Measurements from ENCODE around the gene TENM4.

TENM4 gene

DNA sequence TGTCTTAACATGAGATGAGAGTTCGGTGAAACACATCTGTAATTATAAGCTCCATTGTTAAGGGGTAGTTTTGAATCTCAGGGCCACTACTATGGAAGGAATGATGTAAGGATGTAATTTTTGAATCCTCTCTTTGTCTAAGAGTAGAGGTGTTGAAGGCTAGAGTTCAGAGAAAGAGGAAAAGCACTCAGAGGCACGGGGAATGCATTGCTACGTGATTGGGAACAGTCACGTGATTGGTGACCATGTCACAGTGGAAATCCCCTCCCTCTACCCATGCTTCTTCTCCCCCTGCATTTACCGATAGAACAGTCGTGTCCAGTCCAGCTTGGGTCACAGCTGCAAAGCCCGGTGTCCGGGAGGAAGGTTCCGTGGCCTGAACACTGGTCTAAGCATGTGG, 635.8 kb downstream of the TENM4 start:
- H3K36me3 ChIP-seq (replicated peaks): no peaks in the 10 kb centered on the region
- H3K27me3 ChIP-seq (replicated peaks): no peaks in the 10 kb centered on the region
- no peak overlapping the region for H3K27ac ChIP-seq
- in situ Hi-C loops (cut with HindIII; ENCODE audit: low pct_ligation_motif_present, low sequenced_read_pairs): no loop called here
- TF ChIP-seq, protein P1, sequence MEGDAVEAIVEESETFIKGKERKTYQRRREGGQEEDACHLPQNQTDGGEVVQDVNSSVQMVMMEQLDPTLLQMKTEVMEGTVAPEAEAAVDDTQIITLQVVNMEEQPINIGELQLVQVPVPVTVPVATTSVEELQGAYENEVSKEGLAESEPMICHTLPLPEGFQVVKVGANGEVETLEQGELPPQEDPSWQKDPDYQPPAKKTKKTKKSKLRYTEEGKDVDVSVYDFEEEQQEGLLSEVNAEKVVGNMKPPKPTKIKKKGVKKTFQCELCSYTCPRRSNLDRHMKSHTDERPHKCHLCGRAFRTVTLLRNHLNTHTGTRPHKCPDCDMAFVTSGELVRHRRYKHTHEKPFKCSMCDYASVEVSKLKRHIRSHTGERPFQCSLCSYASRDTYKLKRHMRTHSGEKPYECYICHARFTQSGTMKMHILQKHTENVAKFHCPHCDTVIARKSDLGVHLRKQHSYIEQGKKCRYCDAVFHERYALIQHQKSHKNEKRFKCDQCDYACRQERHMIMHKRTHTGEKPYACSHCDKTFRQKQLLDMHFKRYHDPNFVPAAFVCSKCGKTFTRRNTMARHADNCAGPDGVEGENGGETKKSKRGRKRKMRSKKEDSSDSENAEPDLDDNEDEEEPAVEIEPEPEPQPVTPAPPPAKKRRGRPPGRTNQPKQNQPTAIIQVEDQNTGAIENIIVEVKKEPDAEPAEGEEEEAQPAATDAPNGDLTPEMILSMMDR (IDR thresholded peaks at IDR 0.05; ENCODE audit: low read depth, low read length, missing control alignments): no peak
- no peak for DNase-seq
- H3K4me3 ChIP-seq (ENCODE audit: low read depth, low read length): no peak overlapping the region

DNA sequence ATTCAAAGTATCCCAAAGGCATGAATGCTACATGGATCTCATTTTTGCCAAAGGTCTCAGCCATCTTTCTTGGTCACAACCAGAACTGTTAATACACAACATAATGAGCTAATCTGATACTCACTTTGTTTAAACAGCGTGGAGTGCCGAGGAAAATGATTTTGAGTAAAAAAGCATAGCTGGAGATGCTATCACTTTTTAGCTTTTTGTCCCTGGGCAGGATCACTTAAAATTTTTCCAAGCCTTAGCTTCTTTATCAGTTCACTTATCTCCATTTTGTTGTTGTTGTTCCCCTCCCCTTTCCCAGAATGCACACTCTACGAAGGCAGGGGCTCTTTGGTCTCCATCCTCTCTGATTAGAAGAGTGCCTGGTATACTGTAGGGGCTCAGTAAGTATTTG, 636.8 kb downstream of the TENM4 start:
- TF ChIP-seq, protein P1 (IDR thresholded peaks at IDR 0.05; ENCODE audit: low read depth, low read length, missing control alignments): no peak
- H3K36me3 ChIP-seq (replicated peaks): no peaks in the 10 kb centered on the region
- in situ Hi-C loops (cut with HindIII; ENCODE audit: low pct_ligation_motif_present, low sequenced_read_pairs): no loop called here
- no peak overlapping the region for H3K27ac ChIP-seq
- H3K4me3 ChIP-seq (ENCODE audit: low read depth, low read length): no peak overlapping the region
- DNase-seq: no peak
- no peaks in the 10 kb centered on the region for H3K27me3 ChIP-seq (replicated peaks)

DNA sequence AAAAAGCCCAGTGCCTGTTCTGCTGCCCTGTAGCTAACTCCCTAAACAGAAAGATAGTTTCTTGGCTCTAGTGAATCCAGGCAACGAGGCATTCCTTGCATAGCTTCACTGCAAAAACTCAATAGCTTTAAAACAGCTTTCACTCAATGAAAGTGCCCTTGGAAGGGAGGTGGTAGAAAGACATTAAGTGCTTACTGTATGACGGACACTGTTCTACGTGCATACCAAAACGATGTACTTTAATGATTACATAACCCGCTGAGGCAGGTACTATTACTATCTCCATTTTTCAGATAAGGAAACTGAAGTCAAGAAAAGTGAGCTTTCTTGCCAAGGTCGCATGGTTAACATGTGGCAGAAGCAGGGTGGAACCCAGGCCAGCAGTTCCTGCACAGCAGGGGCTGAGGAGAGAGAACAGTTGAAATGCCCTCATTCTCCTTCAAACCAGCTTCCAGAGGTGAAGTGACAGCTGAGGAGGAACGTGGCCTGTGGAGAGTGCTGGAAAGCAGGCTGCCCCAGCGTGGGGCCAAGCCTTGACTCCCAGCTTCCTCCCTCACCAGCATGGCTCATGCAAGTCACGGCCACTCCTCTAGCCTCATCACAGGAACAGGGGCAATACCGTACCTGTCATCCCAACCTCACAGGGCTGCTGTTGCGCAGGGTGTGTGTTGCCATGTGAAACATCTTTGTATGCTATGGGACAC, 638.6 kb downstream of the TENM4 start:
- DNase-seq: no peak
- Histone ChIP-seq H3K27me3 (replicated peaks) (no peaks in the 10 kb centered on the region), H3K36me3 (replicated peaks) (no peaks in the 10 kb centered on the region), H3K4me3 (ENCODE audit: low read depth, low read length) (no peak overlapping the region), H3K27ac (peak overlapping the region; percentile 89)
- in situ Hi-C loops (cut with HindIII; ENCODE audit: low pct_ligation_motif_present, low sequenced_read_pairs): no loop called here
- TF ChIP-seq, protein P1 (IDR thresholded peaks at IDR 0.05; ENCODE audit: low read depth, low read length, missing control alignments): no peak

DNA sequence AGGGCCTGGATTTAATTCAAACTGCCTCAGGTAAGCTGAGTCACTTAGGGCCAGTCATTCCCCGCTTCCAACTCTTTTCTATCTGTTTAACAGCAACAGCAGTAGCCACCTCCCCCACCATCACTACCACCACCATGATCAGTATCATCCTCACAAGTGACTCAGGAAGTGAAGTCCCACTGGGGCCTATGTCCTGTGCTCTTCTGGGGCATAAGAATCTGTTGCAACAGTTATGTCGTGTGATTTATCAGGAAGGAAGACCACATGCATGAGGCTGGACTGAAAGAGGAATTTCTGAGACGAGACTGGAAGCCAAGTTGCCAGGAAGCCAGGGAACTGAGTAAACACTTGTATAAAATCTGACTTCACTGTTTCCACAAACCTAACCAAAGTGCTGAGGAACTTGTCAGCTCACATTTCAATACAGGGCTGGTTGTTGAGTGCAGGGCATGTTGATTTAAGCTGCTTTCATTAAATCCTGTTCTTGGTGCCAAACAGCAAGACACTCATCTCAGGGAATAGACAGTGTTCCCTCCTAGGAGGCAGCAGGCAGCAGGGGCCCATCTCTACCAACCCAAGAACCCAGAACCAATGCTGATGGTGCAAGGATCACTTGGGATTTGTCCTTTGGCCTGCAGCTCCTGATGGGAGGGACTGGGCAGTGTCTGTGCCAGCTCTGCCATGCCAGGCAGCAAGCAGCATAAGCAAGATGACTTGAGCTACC, 639.5 kb downstream of the TENM4 start:
- peak overlapping the region; percentile 89 for H3K27ac ChIP-seq
- DNase-seq: peak; percentile 92
- in situ Hi-C loops (cut with HindIII; ENCODE audit: low pct_ligation_motif_present, low sequenced_read_pairs): no loop called here
- no peaks in the 10 kb centered on the region for H3K36me3 ChIP-seq (replicated peaks)
- TF ChIP-seq, protein P1 (IDR thresholded peaks at IDR 0.05; ENCODE audit: low read depth, low read length, missing control alignments): no peak
- H3K27me3 ChIP-seq (replicated peaks): no peaks in the 10 kb centered on the region
- no peak overlapping the region for H3K4me3 ChIP-seq (ENCODE audit: low read depth, low read length)

DNA sequence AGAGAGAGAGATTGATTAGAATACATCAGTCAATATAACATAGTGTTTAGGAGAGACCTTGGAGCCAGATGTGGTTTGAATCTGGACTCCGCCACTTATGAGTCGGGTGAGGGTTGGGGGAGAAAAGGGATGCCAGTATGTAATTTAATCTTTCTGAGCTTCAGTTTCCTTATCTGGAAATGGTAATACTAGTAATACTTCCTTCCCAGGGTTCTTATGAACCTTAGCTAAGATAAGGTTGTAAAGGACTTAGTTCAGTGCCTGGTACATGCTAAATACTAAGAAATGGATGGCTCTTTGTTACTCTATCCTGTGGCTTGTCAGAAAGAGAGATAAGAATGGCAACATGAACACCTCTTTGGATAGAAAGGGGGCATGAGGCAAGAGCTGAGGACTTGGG, 640.1 kb downstream of the TENM4 start:
- in situ Hi-C loops (cut with HindIII; ENCODE audit: low pct_ligation_motif_present, low sequenced_read_pairs): no loop called here
- Histone ChIP-seq H3K36me3 (replicated peaks) (no peaks in the 10 kb centered on the region), H3K27me3 (replicated peaks) (no peaks in the 10 kb centered on the region), H3K4me3 (ENCODE audit: low read depth, low read length) (no peak overlapping the region), H3K27ac (peak overlapping the region; percentile 89)
- TF ChIP-seq, protein P1 (IDR thresholded peaks at IDR 0.05; ENCODE audit: low read depth, low read length, missing control alignments): no peak
- DNase-seq: no peak

Measured in brain microvascular endothelial cell (primary cell).